Osteoblast (primary cell): Measurements from ENCODE around the gene CASZ1. TPM values are rescaled to one million over a fixed set of nuclear protein-coding genes. Genes with fewer than 3 reads are reported as not detected.

Experiments
- DNase-seq: peaks from one replicate; pipeline ENCODE4 v3.0.0; 2011; ENCODE audit warnings: low spot score, mixed read lengths; ENCODE audit not compliant: insufficient read length; ENCODE audit errors: missing footprints
- H2AFZ ChIP-seq: 2 replicates; pipeline ENCODE4 v1.6.0; 2011; ENCODE audit warnings: mild to moderate bottlenecking, low read length
- H3K27ac ChIP-seq: 2 replicates; pipeline ENCODE4 v1.5.1; 2011; ENCODE audit warnings: mild to moderate bottlenecking, low read depth, low read length, moderate library complexity
- H3K27me3 ChIP-seq: 2 replicates; pipeline ENCODE4 v1.6.0; 2012; ENCODE audit warnings: mild to moderate bottlenecking, control low read depth, inconsistent platforms, low read length, moderate library complexity; ENCODE audit not compliant: insufficient read depth
- H3K36me3 ChIP-seq: 2 replicates; pipeline ENCODE4 v1.5.1; 2011; ENCODE audit warnings: mild to moderate bottlenecking, low read length, control low read depth, moderate library complexity; ENCODE audit not compliant: insufficient read depth
- H3K4me1 ChIP-seq: 2 replicates; pipeline ENCODE4 v1.5.1; 2011; ENCODE audit warnings: mild to moderate bottlenecking, low read length, control low read depth, moderate library complexity; ENCODE audit not compliant: insufficient read depth
- H3K4me2 ChIP-seq: 2 replicates; pipeline ENCODE4 v1.6.0; 2011; ENCODE audit warnings: mild to moderate bottlenecking, low read length; ENCODE audit not compliant: insufficient read depth
- H3K4me3 ChIP-seq: fragments of 200-600 bp; sonication (generic); 3 replicates; pipeline ENCODE4 v1.5.1; 2012; ENCODE audit warnings: mild to moderate bottlenecking, low read length, inconsistent platforms; ENCODE audit not compliant: insufficient read depth
- H3K79me2 ChIP-seq: 2 replicates; pipeline ENCODE4 v1.6.0; 2012; ENCODE audit warnings: mild to moderate bottlenecking, low read length, control low read depth, inconsistent platforms; ENCODE audit not compliant: insufficient read depth
- H3K9me3 ChIP-seq: 2 replicates; pipeline ENCODE4 v1.5.1; 2011; ENCODE audit warnings: low read depth, low read length, control low read depth
- H4K20me1 ChIP-seq: 2 replicates; pipeline ENCODE4 v1.6.0; 2012; ENCODE audit warnings: mild to moderate bottlenecking, low read length, control low read depth; ENCODE audit not compliant: insufficient read depth
- CTCF ChIP-seq: IDR thresholded peaks from 2 replicates; pipeline ENCODE4 v1.5.1; 2011; ENCODE audit warnings: mild to moderate bottlenecking, low read depth, low read length, moderate library complexity; ENCODE audit errors: extremely low read depth
- total RNA-seq: library from RNA; depleted of rRNA; stranded (reverse); fragments of >200 nt; gene quantifications from 2 replicates; pipeline ENCODE4 v1.2.3, GENCODE V29; 2012

Gene CASZ1
- total RNA-seq, 1 donor: 0.36 TPM

- no peak for DNase-seq
- Histone ChIP-seq H3K36me3 (no peaks in the 10 kb centered on the region), H2AFZ (no peak overlapping the region), H3K4me1 (no peaks in the 10 kb centered on the region), H3K4me3 (no peak overlapping the region), H3K4me2 (no peak overlapping the region), H3K9me3 (no peaks in the 10 kb centered on the region), H4K20me1 (no peaks in the 10 kb centered on the region), H3K79me2 (no peaks in the 10 kb centered on the region), H3K27me3 (peaks cover 38% of the 10 kb centered on the region), H3K27ac (no peak overlapping the region)
- no peak for TF ChIP-seq CTCF
Observed at GRCh38 chr1:10710489-10710888, 86.0 kb downstream of the CASZ1 start.

DNA sequence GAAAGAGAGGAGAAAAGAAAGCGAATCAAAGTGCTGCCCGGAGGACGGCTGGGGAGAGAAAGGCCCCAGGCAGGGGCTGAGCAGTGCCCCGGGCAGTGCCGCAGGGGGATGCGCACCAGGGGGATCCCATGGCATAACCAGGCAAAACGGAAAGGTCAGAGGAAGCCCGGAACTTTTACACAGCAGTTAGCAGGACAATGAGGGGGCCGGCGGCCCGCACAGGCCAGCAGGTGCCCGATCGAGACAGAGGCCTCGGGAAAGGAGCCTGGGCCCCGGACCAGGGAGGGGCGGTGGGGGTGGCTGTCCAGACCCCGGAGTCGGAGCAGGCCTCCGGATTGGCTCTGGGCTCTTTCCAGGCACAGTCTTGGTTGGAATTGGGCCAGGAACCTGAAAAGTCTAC is 86.8 kb downstream of the CASZ1 start:
- Histone ChIP-seq H3K79me2 (no peaks in the 10 kb centered on the region), H3K36me3 (no peaks in the 10 kb centered on the region), H3K4me2 (no peak overlapping the region), H3K9me3 (no peaks in the 10 kb centered on the region), H3K27ac (no peak overlapping the region), H3K4me3 (no peak overlapping the region), H3K27me3 (peaks cover 39% of the 10 kb centered on the region), H2AFZ (no peak overlapping the region), H3K4me1 (no peaks in the 10 kb centered on the region), H4K20me1 (no peaks in the 10 kb centered on the region)
- TF ChIP-seq CTCF: no peak
- DNase-seq: no peak

- TF ChIP-seq CTCF: no peak
- peaks cover 40% of the 10 kb centered on the region for H3K27me3 ChIP-seq
- H2AFZ ChIP-seq: no peak overlapping the region
- H3K27ac ChIP-seq: no peak overlapping the region
- H4K20me1 ChIP-seq: no peaks in the 10 kb centered on the region
- H3K36me3 ChIP-seq: no peaks in the 10 kb centered on the region
- no peaks in the 10 kb centered on the region for H3K4me1 ChIP-seq
- no peak overlapping the region for H3K4me3 ChIP-seq
- no peak overlapping the region for H3K4me2 ChIP-seq
- no peaks in the 10 kb centered on the region for H3K79me2 ChIP-seq
- H3K9me3 ChIP-seq: no peaks in the 10 kb centered on the region
- no peak for DNase-seq
Observed at GRCh38 chr1:10709165-10709564, 87.3 kb downstream of the CASZ1 start.

DNA sequence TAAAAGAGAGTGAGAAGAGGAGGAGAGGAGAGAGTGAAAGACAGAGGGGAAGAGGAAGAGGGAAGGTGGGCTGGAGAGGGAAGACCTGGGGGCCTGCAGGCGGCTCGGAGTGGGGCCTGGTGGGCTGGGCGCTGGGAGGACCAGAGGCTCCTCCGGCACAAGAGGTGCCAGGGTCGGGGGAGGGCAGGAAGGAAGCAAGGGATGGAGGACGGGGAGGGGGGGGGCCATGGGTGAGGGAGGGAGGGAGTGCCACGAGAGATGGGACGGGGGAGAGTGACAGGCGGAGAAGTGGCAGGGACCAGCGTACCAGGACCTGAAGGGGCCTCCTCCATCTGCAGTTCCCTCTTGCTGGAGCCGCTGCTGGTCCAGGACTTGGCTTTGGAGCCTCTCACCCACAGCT is 87.7 kb downstream of the CASZ1 start:
- H2AFZ ChIP-seq: no peak overlapping the region
- peaks cover 43% of the 10 kb centered on the region for H3K27me3 ChIP-seq

More for the DNA sequence above, 87.7 kb downstream of the CASZ1 start:
- H3K79me2 ChIP-seq: no peaks in the 10 kb centered on the region
- H3K9me3 ChIP-seq: no peaks in the 10 kb centered on the region
- no peak overlapping the region for H3K4me3 ChIP-seq
- H4K20me1 ChIP-seq: no peaks in the 10 kb centered on the region
- no peak overlapping the region for H3K4me2 ChIP-seq
- H3K4me1 ChIP-seq: no peaks in the 10 kb centered on the region
- DNase-seq: no peak
- no peak overlapping the region for H3K27ac ChIP-seq
- no peaks in the 10 kb centered on the region for H3K36me3 ChIP-seq
- no peak for TF ChIP-seq CTCF
